Karpas-422 (cell line): ENCODE data around the gene ANKRD44. TPM values are rescaled to one million over a fixed set of nuclear protein-coding genes. Genes with fewer than 3 reads are reported as not detected.

Source experiments
- DNase-seq: peaks from one replicate; pipeline ENCODE4 v3.0.0-alpha.2; 2015
- H2AFZ ChIP-seq: fragments of 200-600 bp; sonication (generic); 2 replicates; pipeline ENCODE4 v1.6.1; 2014; ENCODE audit warnings: antibody characterized with exemption, low read length, mixed read lengths
- H3K27ac ChIP-seq: fragments of 200-600 bp; sonication (generic); 2 replicates; pipeline ENCODE4 v1.5.1; 2014; ENCODE audit warnings: mild to moderate bottlenecking, low read length, moderate library complexity
- H3K27me3 ChIP-seq: fragments of 200-600 bp; sonication (generic); 2 replicates; pipeline ENCODE4 v1.6.1; 2014; ENCODE audit warnings: low read length, mixed read lengths
- H3K36me3 ChIP-seq: fragments of 200-600 bp; sonication (generic); 2 replicates; pipeline ENCODE4 v1.6.1; 2014; ENCODE audit warnings: low read length, mixed read lengths; ENCODE audit not compliant: insufficient read depth
- H3K4me1 ChIP-seq: fragments of 200-600 bp; sonication (generic); 2 replicates; pipeline ENCODE4 v1.6.1; 2014; ENCODE audit warnings: mild to moderate bottlenecking, low read length, mixed read lengths
- H3K4me2 ChIP-seq: fragments of 200-600 bp; sonication (generic); 2 replicates; pipeline ENCODE4 v1.6.1; 2014; ENCODE audit warnings: low read length, low read depth, mild to moderate bottlenecking; ENCODE audit not compliant: poor library complexity, severe bottlenecking
- H3K4me3 ChIP-seq: fragments of 200-600 bp; sonication (generic); 2 replicates; pipeline ENCODE4 v1.5.1; 2014; ENCODE audit warnings: mild to moderate bottlenecking, antibody characterized with exemption, low read length, mixed read lengths
- H3K79me2 ChIP-seq: fragments of 200-600 bp; sonication (generic); 2 replicates; pipeline ENCODE4 v1.6.1; 2014; ENCODE audit warnings: mild to moderate bottlenecking, low read length, mixed read lengths
- H3K9ac ChIP-seq: fragments of 200-600 bp; sonication (generic); 2 replicates; pipeline ENCODE4 v1.6.0; 2014; ENCODE audit warnings: low read length
- H3K9me2 ChIP-seq: fragments of 200-600 bp; sonication (generic), shearing (Covaris generic); replicated peaks from 2 replicates; pipeline ENCODE4 v1.6.0; 2014; ENCODE audit warnings: mild to moderate bottlenecking, low read length, moderate library complexity; ENCODE audit not compliant: insufficient read depth
- H3K9me3 ChIP-seq: fragments of 300-700, 200-600 bp; sonication (generic); 2 replicates; pipeline ENCODE4 v1.6.1; 2014; ENCODE audit warnings: low read length, mixed read lengths
- H4K20me1 ChIP-seq: fragments of 200-600 bp; sonication (generic); 2 replicates; pipeline ENCODE4 v1.6.1; 2014; ENCODE audit warnings: mild to moderate bottlenecking, antibody characterized with exemption, low read length, low read depth; ENCODE audit not compliant: insufficient read depth
- total RNA-seq: library from RNA; depleted of rRNA; stranded (reverse); fragments of >200 nt; shearing (Covaris generic); gene quantifications from 2 replicates; pipeline ENCODE4 v1.2.3, GENCODE V29; 2014; ENCODE audit warnings: low replicate concordance

Gene ANKRD44
- total RNA-seq, 1 experiment from 2014 or later, result 120 TPM

DNA sequence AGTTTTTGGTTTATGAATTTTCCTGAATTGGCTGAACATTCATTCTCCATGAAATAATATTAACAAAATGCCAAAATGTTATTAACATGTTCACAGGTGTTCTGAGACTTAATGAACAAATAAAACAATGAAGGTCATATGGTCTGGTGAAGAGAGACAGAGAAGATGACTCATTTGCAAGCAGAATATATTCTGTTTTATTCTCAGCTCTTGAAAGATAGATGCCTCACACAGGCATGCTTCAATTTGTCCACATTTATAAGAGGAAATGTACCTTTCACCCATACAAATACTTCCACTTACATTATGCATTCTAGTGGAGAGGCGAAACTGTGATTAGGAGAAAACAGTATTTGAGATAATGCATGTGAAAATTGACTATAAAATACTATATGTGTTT lies 308.7 kb downstream of the ANKRD44 start:
- Histone ChIP-seq H3K27me3 (no peaks in the 10 kb centered on the region), H3K9me3 (no peaks in the 10 kb centered on the region), H4K20me1 (no peaks in the 10 kb centered on the region), H3K27ac (no peak overlapping the region), H3K4me3 (no peak overlapping the region), H3K9me2 (no peaks in the 10 kb centered on the region), H2AFZ (no peak overlapping the region), H3K36me3 (peaks cover 33% of the 10 kb centered on the region), H3K9ac (no peak overlapping the region), H3K79me2 (no peaks in the 10 kb centered on the region), H3K4me2 (no peak overlapping the region), H3K4me1 (no peaks in the 10 kb centered on the region)
- no peak for DNase-seq

DNA sequence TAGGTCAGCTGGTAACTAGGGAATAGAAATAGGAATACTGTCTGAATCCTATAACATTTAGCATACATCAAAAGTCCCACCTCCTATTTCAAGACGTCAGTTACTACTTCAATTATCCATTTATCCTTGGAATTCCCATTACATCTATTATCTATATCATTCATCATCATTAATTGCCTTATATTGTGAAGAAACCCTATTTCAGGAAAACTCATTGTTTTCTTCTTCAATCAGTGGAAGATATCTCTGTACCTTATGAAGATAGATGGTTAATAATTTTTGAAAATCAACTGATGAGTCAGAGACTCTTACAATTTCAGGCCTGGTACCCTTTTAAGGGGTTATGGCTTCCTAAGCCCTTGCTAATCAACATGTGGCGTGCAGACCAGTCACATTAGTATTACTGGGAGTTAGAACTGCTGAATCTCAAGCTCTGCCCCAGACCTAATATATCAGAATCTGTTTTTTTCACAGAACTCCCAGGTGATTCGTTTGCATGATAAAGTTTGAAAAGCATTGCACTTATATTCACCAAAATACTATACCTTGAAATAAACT lies 314.7 kb downstream of the ANKRD44 start:
- no peaks in the 10 kb centered on the region for H4K20me1 ChIP-seq
- H3K4me3 ChIP-seq, result no peak overlapping the region
- no peak for DNase-seq
- H3K4me2 ChIP-seq, result no peak overlapping the region
- H3K27me3 ChIP-seq, result no peaks in the 10 kb centered on the region
- H3K4me1 ChIP-seq, result no peaks in the 10 kb centered on the region
- no peaks in the 10 kb centered on the region for H3K79me2 ChIP-seq
- H2AFZ ChIP-seq, result no peak overlapping the region
- no peak overlapping the region for H3K9ac ChIP-seq
- no peak overlapping the region for H3K27ac ChIP-seq
- no peaks in the 10 kb centered on the region for H3K9me3 ChIP-seq
- peaks cover 44% of the 10 kb centered on the region for H3K36me3 ChIP-seq
- no peaks in the 10 kb centered on the region for H3K9me2 ChIP-seq

DNA sequence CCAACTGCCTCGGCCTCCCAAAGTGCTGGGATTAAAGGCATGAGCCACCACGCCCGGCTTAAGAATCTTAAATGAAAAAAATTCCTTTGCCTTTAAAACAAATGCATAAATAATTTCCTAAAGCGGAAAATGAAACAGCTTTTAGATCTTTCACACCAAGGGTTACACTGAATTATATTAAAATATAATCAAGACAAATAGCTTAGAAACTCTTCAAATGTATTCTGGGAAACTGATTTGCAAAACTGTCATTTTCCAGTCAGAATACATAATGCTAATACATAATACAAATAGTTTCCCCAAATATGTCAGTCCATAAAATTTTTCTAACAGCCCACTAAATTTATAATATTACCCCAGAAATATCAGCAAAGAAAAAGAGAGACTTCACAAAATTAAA lies 315.8 kb downstream of the ANKRD44 start:
- Histone ChIP-seq H3K27ac (no peak overlapping the region), H3K9ac (no peak overlapping the region), H3K4me3 (no peak overlapping the region), H3K9me3 (no peaks in the 10 kb centered on the region), H2AFZ (no peak overlapping the region), H3K36me3 (peaks cover 39% of the 10 kb centered on the region), H3K4me1 (0 out of 2 replicates have a peak, but pooled peaks cover 3% of the 10 kb centered on the region), H3K27me3 (no peaks in the 10 kb centered on the region), H3K79me2 (no peaks in the 10 kb centered on the region), H4K20me1 (no peaks in the 10 kb centered on the region), H3K9me2 (no peaks in the 10 kb centered on the region), H3K4me2 (no peak overlapping the region)
- DNase-seq, result no peak

GRCh38 chr2:196993617-196994016 lies 317.0 kb downstream of the ANKRD44 start:
- no peaks in the 10 kb centered on the region for H3K79me2 ChIP-seq
- no peaks in the 10 kb centered on the region for H3K9me2 ChIP-seq
- H3K27me3 ChIP-seq, result no peaks in the 10 kb centered on the region
- no peak overlapping the region for H3K9ac ChIP-seq
- peaks cover 34% of the 10 kb centered on the region for H3K36me3 ChIP-seq
- H3K9me3 ChIP-seq, result no peaks in the 10 kb centered on the region
- no peak overlapping the region for H3K4me2 ChIP-seq
- H3K27ac ChIP-seq, result no peak overlapping the region
- H4K20me1 ChIP-seq, result no peaks in the 10 kb centered on the region
- H3K4me1 ChIP-seq, result 0 out of 2 replicates have a peak, but pooled peaks cover 3% of the 10 kb centered on the region
- H2AFZ ChIP-seq, result no peak overlapping the region
- DNase-seq, result no peak
- H3K4me3 ChIP-seq, result no peak overlapping the region

DNA sequence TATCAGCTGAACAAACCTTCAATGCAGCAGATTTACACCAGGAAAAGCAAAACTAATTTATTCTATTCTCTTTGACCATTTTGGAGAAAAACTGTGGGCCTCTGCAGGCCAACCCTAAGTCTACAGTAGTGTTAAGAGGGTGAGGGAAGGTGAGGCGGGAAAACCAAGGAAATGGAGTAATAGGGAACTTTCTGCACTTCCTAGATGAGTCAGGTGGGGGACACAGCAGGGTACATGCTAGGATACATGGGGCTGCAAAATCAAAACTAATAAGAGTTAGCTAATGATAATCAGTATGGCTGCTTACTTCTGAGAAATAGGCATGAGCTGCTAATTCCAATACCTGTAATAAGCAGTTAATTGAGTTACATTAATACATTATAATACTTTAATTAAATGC lies 318.1 kb downstream of the ANKRD44 start:
- no peak overlapping the region for H3K27ac ChIP-seq
- peaks cover 22% of the 10 kb centered on the region for H3K36me3 ChIP-seq
- no peaks in the 10 kb centered on the region for H3K79me2 ChIP-seq
- no peak overlapping the region for H3K4me2 ChIP-seq
- H4K20me1 ChIP-seq, result no peaks in the 10 kb centered on the region
- no peak for DNase-seq
- H3K9me2 ChIP-seq, result no peaks in the 10 kb centered on the region
- H3K4me1 ChIP-seq, result peaks cover 6% of the 10 kb centered on the region
- no peak overlapping the region for H2AFZ ChIP-seq
- no peak overlapping the region for H3K4me3 ChIP-seq
- no peak overlapping the region for H3K9ac ChIP-seq
- H3K27me3 ChIP-seq, result no peaks in the 10 kb centered on the region
- no peaks in the 10 kb centered on the region for H3K9me3 ChIP-seq

- no peaks in the 10 kb centered on the region for H3K9me3 ChIP-seq
- no peak for DNase-seq
- no peaks in the 10 kb centered on the region for H3K79me2 ChIP-seq
- no peak overlapping the region for H3K4me2 ChIP-seq
- no peaks in the 10 kb centered on the region for H3K27me3 ChIP-seq
- H3K27ac ChIP-seq, result no peak overlapping the region
- no peaks in the 10 kb centered on the region for H3K9me2 ChIP-seq
- H3K9ac ChIP-seq, result no peak overlapping the region
- H2AFZ ChIP-seq, result no peak overlapping the region
- H4K20me1 ChIP-seq, result no peaks in the 10 kb centered on the region
- peaks cover 6% of the 10 kb centered on the region for H3K4me1 ChIP-seq
- peaks cover 19% of the 10 kb centered on the region; the same call in 1 of the 2 replicates for H3K36me3 ChIP-seq
- no peak overlapping the region for H3K4me3 ChIP-seq
These were observed 319.7 kb downstream of the ANKRD44 start for GRCh38 chr2:196990788-196991461.

DNA sequence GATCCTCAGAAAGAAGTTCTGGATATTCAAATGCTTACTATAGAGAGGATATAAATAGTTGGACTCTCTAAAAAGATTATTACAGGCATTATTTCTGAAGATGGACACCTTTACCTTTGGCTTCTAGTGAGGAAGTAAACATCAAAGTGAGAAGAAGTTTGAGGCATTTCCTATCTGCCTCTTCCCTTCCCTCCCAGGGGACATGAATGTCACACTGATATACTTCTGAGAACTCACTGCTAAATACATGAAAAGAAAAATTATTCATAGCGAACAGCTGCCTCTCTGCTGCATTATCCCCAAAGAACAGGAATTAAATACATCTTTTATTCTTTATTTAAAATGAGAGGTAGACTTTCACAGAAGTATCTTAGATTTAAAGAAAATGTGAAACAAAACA lies 320.5 kb downstream of the ANKRD44 start:
- Histone ChIP-seq H3K9ac (no peak overlapping the region), H3K9me3 (no peaks in the 10 kb centered on the region), H2AFZ (no peak overlapping the region), H3K4me2 (no peak overlapping the region), H3K27me3 (no peaks in the 10 kb centered on the region), H3K9me2 (no peaks in the 10 kb centered on the region), H3K4me3 (no peak overlapping the region), H3K36me3 (peaks cover 15% of the 10 kb centered on the region; the same call in 1 of the 2 replicates), H3K4me1 (peaks cover 6% of the 10 kb centered on the region), H3K27ac (no peak overlapping the region), H4K20me1 (no peaks in the 10 kb centered on the region), H3K79me2 (no peaks in the 10 kb centered on the region)
- DNase-seq, result no peak

- H3K4me3 ChIP-seq, result no peak overlapping the region
- H3K79me2 ChIP-seq, result no peaks in the 10 kb centered on the region
- peaks cover 6% of the 10 kb centered on the region for H3K4me1 ChIP-seq
- H4K20me1 ChIP-seq, result no peaks in the 10 kb centered on the region
- H3K9ac ChIP-seq, result no peak overlapping the region
- H2AFZ ChIP-seq, result no peak overlapping the region
- H3K9me3 ChIP-seq, result no peaks in the 10 kb centered on the region
- DNase-seq, result no peak
- no peaks in the 10 kb centered on the region for H3K27me3 ChIP-seq
- peaks cover 13% of the 10 kb centered on the region; the same call in 1 of the 2 replicates for H3K36me3 ChIP-seq
- no peak overlapping the region for H3K4me2 ChIP-seq
- H3K9me2 ChIP-seq, result no peaks in the 10 kb centered on the region
- H3K27ac ChIP-seq, result no peak overlapping the region
These were observed 321.1 kb downstream of the ANKRD44 start for GRCh38 chr2:196989496-196989895.
